HG03378 (cell line): ENCODE results near the gene HSD3B1.

Experiments
- ATAC-seq: cut with Tn5 transposase; IDR thresholded peaks from one replicate; pipeline ENCODE4 v1.9.1; 2021; ENCODE audit warnings: mild to moderate bottlenecking, moderate library complexity; ENCODE audit not compliant: unreplicated experiment

HSD3B1 gene

GRCh38 chr1:119506941-119507340 lies at the start of gene HSD3B1:
Gene HSD3B1 (plus strand): TSS chr1:119507210. CDS start chr1:119507477, 267 bp downstream.
- ATAC-seq, result no peak

GRCh38 chr1:119462964-119463363 lies 44.0 kb upstream of the HSD3B1 start:
- ATAC-seq, result no peak

- ATAC-seq, result no peak
These were observed 43.4 kb upstream of the HSD3B1 start for GRCh38 chr1:119463569-119463968.

- no peak for ATAC-seq
These were observed 40.6 kb upstream of the HSD3B1 start for GRCh38 chr1:119466445-119466844.

- no peak for ATAC-seq
These were observed 39.8 kb upstream of the HSD3B1 start for GRCh38 chr1:119467219-119467618.

GRCh38 chr1:119467857-119468668 lies 38.9 kb upstream of the HSD3B1 start:
- ATAC-seq, result no peak

GRCh38 chr1:119469741-119470140 lies 37.3 kb upstream of the HSD3B1 start:
- no peak for ATAC-seq

- no peak for ATAC-seq
These were observed 36.6 kb upstream of the HSD3B1 start for GRCh38 chr1:119470377-119470776.

- ATAC-seq, result no peak
These were observed 36.1 kb upstream of the HSD3B1 start for GRCh38 chr1:119470958-119471357.

- ATAC-seq, result no peak
These were observed 35.4 kb upstream of the HSD3B1 start for GRCh38 chr1:119471566-119471965.

GRCh38 chr1:119472080-119472818 lies 34.8 kb upstream of the HSD3B1 start:
- no peak for ATAC-seq

- no peak for ATAC-seq
These were observed 34.2 kb upstream of the HSD3B1 start for GRCh38 chr1:119472819-119473175.

- peak; percentile 70 for ATAC-seq
These were observed 31.1 kb upstream of the HSD3B1 start for GRCh38 chr1:119475866-119476439.

- no peak for ATAC-seq
These were observed 29.3 kb upstream of the HSD3B1 start for GRCh38 chr1:119477710-119478109.

- ATAC-seq, result no peak
These were observed 26.8 kb upstream of the HSD3B1 start for GRCh38 chr1:119480175-119480574.

GRCh38 chr1:119481951-119482350 lies 25.1 kb upstream of the HSD3B1 start:
- ATAC-seq, result no peak

GRCh38 chr1:119482517-119483425 lies 24.2 kb upstream of the HSD3B1 start:
- ATAC-seq, result no peak

GRCh38 chr1:119483441-119484200 lies 23.4 kb upstream of the HSD3B1 start:
- ATAC-seq, result no peak

- ATAC-seq, result no peak
These were observed 21.8 kb upstream of the HSD3B1 start for GRCh38 chr1:119485201-119485600.

- no peak for ATAC-seq
These were observed 18.8 kb upstream of the HSD3B1 start for GRCh38 chr1:119488216-119488615.
